Nephron progenitor cell (in vitro differentiated cells): ENCODE measurements around the gene OR10K1.

Experiments
- DNase-seq: peaks from one replicate; pipeline ENCODE4 v3.0.0; 2021
- H3K27ac Mint-ChIP-seq: 2 replicates; pipeline ENCODE4 v1.8.0; 2021; ENCODE audit warnings: mild to moderate bottlenecking, moderate library complexity, mixed read lengths
- H3K27me3 Mint-ChIP-seq: 2 replicates; pipeline ENCODE4 v1.8.0; 2021; ENCODE audit warnings: mild to moderate bottlenecking, low read depth, mixed read lengths; ENCODE audit not compliant: poor library complexity
- H3K36me3 Mint-ChIP-seq: 2 replicates; pipeline ENCODE4 v1.8.0; 2021; ENCODE audit warnings: low read depth, mixed read lengths
- H3K4me1 Mint-ChIP-seq: 2 replicates; pipeline ENCODE4 v1.8.0; 2021; ENCODE audit warnings: mixed read lengths
- H3K4me3 Mint-ChIP-seq: 2 replicates; pipeline ENCODE4 v1.8.0; 2021; ENCODE audit warnings: mild to moderate bottlenecking, moderate library complexity, mixed read lengths
- H3K9me3 Mint-ChIP-seq: 2 replicates; pipeline ENCODE4 v1.8.0; 2021; ENCODE audit warnings: mild to moderate bottlenecking, moderate library complexity, mixed read lengths
- CTCF ChIP-seq: fragments of 200-600 bp; sonication (generic); IDR thresholded peaks from 2 replicates; pipeline ENCODE4 v1.5.0; 2021; ENCODE audit warnings: antibody characterized with exemption

OR10K1 gene

DNA sequence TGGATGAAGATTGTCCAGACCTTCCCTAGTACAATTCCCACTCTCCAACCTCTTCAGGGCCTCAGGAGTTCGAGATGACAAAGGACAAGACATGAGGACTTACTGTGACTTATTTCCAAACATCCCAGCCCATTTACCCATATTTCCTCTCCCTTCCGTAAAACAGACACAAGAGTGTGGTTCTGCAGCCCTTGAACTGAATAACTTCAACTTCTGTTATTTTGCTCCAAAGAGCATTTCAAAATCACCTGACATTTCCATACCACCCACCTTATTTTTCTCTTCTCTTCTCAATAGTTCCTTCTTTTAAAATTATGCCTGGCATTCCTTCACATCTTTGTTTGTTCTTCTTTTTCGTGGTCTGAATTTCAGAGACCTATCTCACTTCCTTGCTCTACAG lies 26.9 kb upstream of the OR10K1 start:
- DNase-seq: no peak
- H3K4me3 Mint-ChIP-seq: no peak overlapping the region
- no peaks in the 10 kb centered on the region for H3K27me3 Mint-ChIP-seq
- no peaks in the 10 kb centered on the region for H3K4me1 Mint-ChIP-seq
- H3K9me3 Mint-ChIP-seq: peaks cover 6% of the 10 kb centered on the region
- TF ChIP-seq CTCF: no peak
- H3K27ac Mint-ChIP-seq: no peak overlapping the region
- no peaks in the 10 kb centered on the region for H3K36me3 Mint-ChIP-seq

- Mint-ChIP-seq H3K9me3 (no peaks in the 10 kb centered on the region), H3K4me1 (no peaks in the 10 kb centered on the region), H3K36me3 (no peaks in the 10 kb centered on the region), H3K27me3 (no peaks in the 10 kb centered on the region), H3K27ac (no peak overlapping the region), H3K4me3 (no peak overlapping the region)
- no peak for DNase-seq
- TF ChIP-seq CTCF: no peak
These were observed 16.3 kb upstream of the OR10K1 start for GRCh38 chr1:158445376-158445775.

GRCh38 chr1:158454537-158454936 lies 7.1 kb upstream of the OR10K1 start:
- no peak for TF ChIP-seq CTCF
- Mint-ChIP-seq H3K36me3 (no peaks in the 10 kb centered on the region), H3K4me1 (no peaks in the 10 kb centered on the region), H3K27me3 (peaks cover 3% of the 10 kb centered on the region), H3K9me3 (peaks cover 12% of the 10 kb centered on the region), H3K27ac (no peak overlapping the region), H3K4me3 (no peak overlapping the region)
- no peak for DNase-seq

- H3K4me3 Mint-ChIP-seq: no peak overlapping the region
- no peak for DNase-seq
- peaks cover 6% of the 10 kb centered on the region for H3K9me3 Mint-ChIP-seq
- peaks cover 9% of the 10 kb centered on the region for H3K27me3 Mint-ChIP-seq
- H3K27ac Mint-ChIP-seq: no peak overlapping the region
- no peak for TF ChIP-seq CTCF
- no peaks in the 10 kb centered on the region for H3K4me1 Mint-ChIP-seq
- H3K36me3 Mint-ChIP-seq: no peaks in the 10 kb centered on the region
These were observed 4.4 kb upstream of the OR10K1 start for GRCh38 chr1:158457246-158457645.

- Mint-ChIP-seq H3K4me3 (no peak overlapping the region), H3K27me3 (peaks cover 9% of the 10 kb centered on the region), H3K9me3 (peaks cover 5% of the 10 kb centered on the region), H3K27ac (no peak overlapping the region), H3K4me1 (no peaks in the 10 kb centered on the region), H3K36me3 (no peaks in the 10 kb centered on the region)
- no peak for DNase-seq
- TF ChIP-seq CTCF: no peak
These were observed 3.4 kb upstream of the OR10K1 start for GRCh38 chr1:158458263-158458662.

DNA sequence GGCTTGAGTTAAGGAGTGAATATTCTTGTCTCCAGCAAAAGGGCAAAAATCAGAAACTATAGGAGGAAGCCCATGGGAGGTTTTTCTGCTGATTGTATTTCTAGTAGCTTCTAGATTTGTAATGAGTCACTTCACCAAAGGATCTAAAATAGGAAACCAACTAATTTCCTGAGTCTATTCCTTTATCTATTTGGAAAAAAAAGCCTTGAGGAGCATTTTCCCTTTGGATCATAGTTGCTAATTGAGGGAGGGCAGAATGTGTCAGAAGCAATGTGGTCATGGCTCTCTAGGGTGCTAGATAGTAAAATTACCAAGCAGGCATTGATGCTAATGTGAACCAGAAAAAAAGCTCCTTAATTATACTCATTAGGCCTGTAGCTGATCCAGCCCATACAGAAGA lies 10.3 kb downstream of the OR10K1 start, which contains the start of gene OR10R2:
OR10R2 (plus strand) TSS at position 301 of the 400 bp plus-strand sequence. CDS start 106 bp downstream, outside the sequence.
- no peak within 1 kb of the TSS for H3K27ac Mint-ChIP-seq
- no peak within 1 kb of the TSS for H3K4me3 Mint-ChIP-seq
- no peak for TF ChIP-seq CTCF
- H3K27me3 Mint-ChIP-seq: peaks cover 16% of the 10 kb centered on the region
- no peaks in the 10 kb centered on the region for H3K4me1 Mint-ChIP-seq
- no peak for DNase-seq
- H3K36me3 Mint-ChIP-seq: no peaks in the 10 kb centered on the region
- H3K9me3 Mint-ChIP-seq: no peaks in the 10 kb centered on the region
